Fibroblast of the aortic adventitia (primary cell): ENCODE measurements around the gene HMCN1. TPM values are rescaled to one million over a fixed set of nuclear protein-coding genes. Genes with fewer than 3 reads are reported as not detected.

Source experiments
- DNase-seq: peaks from one replicate; pipeline ENCODE4 v3.0.0-alpha.2; 2010; ENCODE audit warnings: low read depth
- H3K4me3 ChIP-seq: 2 replicates; pipeline ENCODE4 v1.5.1; 2011; ENCODE audit warnings: low read depth, mild to moderate bottlenecking, control low read depth, low read length, moderate library complexity
- total RNA-seq: library from RNA; depleted of rRNA; stranded (reverse); fragments of >200 nt; gene quantifications from 2 replicates; pipeline ENCODE4 v1.2.3, GENCODE V29; 2012; ENCODE audit warnings: low replicate concordance
- TF ChIP-seq, protein P1 (sequence below): IDR thresholded peaks from 2 replicates; pipeline ENCODE4 v1.5.1; 2011; ENCODE audit warnings: mild to moderate bottlenecking, low read length, control low read depth, inconsistent platforms; ENCODE audit not compliant: insufficient read depth

Gene HMCN1
- total RNA-seq, 1 donor: 106 TPM

- TF ChIP-seq, protein P1, sequence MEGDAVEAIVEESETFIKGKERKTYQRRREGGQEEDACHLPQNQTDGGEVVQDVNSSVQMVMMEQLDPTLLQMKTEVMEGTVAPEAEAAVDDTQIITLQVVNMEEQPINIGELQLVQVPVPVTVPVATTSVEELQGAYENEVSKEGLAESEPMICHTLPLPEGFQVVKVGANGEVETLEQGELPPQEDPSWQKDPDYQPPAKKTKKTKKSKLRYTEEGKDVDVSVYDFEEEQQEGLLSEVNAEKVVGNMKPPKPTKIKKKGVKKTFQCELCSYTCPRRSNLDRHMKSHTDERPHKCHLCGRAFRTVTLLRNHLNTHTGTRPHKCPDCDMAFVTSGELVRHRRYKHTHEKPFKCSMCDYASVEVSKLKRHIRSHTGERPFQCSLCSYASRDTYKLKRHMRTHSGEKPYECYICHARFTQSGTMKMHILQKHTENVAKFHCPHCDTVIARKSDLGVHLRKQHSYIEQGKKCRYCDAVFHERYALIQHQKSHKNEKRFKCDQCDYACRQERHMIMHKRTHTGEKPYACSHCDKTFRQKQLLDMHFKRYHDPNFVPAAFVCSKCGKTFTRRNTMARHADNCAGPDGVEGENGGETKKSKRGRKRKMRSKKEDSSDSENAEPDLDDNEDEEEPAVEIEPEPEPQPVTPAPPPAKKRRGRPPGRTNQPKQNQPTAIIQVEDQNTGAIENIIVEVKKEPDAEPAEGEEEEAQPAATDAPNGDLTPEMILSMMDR: no peak
- H3K4me3 ChIP-seq: no peak overlapping the region
- DNase-seq: no peak
These were observed 78.7 kb downstream of the HMCN1 start for GRCh38 chr1:185812934-185813333.

GRCh38 chr1:185813401-185813979 lies 79.3 kb downstream of the HMCN1 start:
- H3K4me3 ChIP-seq: no peak overlapping the region
- TF ChIP-seq, protein P1: peak; percentile 59
- peak; percentile 84 for DNase-seq

- no peak overlapping the region for H3K4me3 ChIP-seq
- DNase-seq: peak; percentile 73
- TF ChIP-seq, protein P1: no peak
These were observed 82.3 kb downstream of the HMCN1 start for GRCh38 chr1:185816460-185816859.

- H3K4me3 ChIP-seq: no peak overlapping the region
- no peak for DNase-seq
- TF ChIP-seq, protein P1: no peak
These were observed 85.6 kb downstream of the HMCN1 start for GRCh38 chr1:185819798-185820197.

- no peak overlapping the region for H3K4me3 ChIP-seq
- TF ChIP-seq, protein P1: no peak
- DNase-seq: no peak
These were observed 87.6 kb downstream of the HMCN1 start for GRCh38 chr1:185821612-185822385.

DNA sequence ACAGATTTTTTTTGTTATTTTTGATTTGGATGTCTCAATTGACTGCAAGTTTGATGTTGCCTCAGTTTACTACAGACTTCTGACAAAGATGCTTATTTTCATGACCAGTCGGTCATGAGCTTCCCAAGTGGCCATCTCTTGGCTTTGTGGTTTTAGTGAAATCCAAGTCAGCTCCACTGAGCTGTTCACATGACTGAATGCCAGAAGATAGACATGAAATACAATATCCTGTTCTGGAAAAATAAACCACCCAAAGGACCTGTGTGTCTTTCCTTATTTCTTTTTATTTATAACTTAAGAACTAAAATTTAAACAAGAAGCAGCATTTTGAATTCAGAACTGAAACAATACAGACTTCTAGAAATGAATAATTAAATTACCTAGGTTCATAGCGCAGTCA lies 89.3 kb downstream of the HMCN1 start:
- DNase-seq: peak; percentile 54
- TF ChIP-seq, protein P1: no peak

DNA sequence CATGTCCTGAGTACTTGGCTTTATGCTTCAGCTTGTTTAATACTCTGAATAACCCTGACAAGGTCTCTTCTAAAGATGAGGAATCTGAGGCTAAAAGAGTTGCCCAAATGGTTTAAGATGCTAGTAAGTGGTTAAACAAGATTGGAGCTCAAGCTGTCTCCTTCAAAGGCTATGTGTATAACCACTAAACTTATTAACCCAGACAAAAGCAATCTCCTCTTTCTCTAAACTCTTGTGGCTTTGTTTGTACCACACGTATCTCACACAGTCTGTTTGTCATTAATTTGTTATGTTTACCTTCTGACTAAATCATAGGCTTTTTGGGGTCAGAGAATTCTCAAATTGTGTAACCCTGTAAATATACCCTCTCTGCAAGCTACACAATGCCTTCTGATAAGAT lies 89.9 kb downstream of the HMCN1 start:
- DNase-seq: no peak
- no peak overlapping the region for H3K4me3 ChIP-seq
- TF ChIP-seq, protein P1: no peak

More for the DNA sequence above, 89.3 kb downstream of the HMCN1 start:
- no peak overlapping the region for H3K4me3 ChIP-seq
